H1 (cell line): ENCODE results near the gene VPS54. TPM values are rescaled to one million over a fixed set of nuclear protein-coding genes. Genes with fewer than 3 reads are reported as not detected.

Source experiments
- CTCF ChIA-PET: fragments of 300-600 bp; sonication (Branson Sonifier 250); formaldehyde crosslinking; loops from one replicate; lab custom pipeline; 2021; ENCODE audit not compliant: partially characterized antibody; lab: Charles Lee
- POLR2A ChIA-PET: fragments of 300-600 bp; sonication (Branson Sonifier 250); formaldehyde crosslinking; loops from one replicate; lab custom pipeline; 2021; ENCODE audit warnings: inconsistent platforms; ENCODE audit not compliant: partially characterized antibody; lab: Charles Lee
- DNase-seq, 2 experiments: peaks; one replicate each; pipeline versions ENCODE4 v3.0.0 to v3.0.0-alpha.2; 2010 to 2022; ENCODE audit warnings: low spot score in 2 of 2, low read depth in 1 of 2, mixed read lengths in 1 of 2
- FAIRE-seq: peaks from 2 replicates; lab custom pipeline; 2011; peaks lifted over from hg19 to GRCh38; lab: Jason Lieb, UNC
- H2AFZ ChIP-seq: 2 replicates; pipeline ENCODE4 v1.8.1; 2012; ENCODE audit warnings: low read length, inconsistent platforms
- H2AK5ac ChIP-seq: 2 replicates; pipeline ENCODE4 v1.6.1; 2013; ENCODE audit warnings: low read depth, low read length
- H2BK120ac ChIP-seq: replicated peaks from 2 replicates; pipeline ENCODE3; 2013; ENCODE audit warnings: low read depth, low read length, inconsistent platforms
- H2BK12ac ChIP-seq: 2 replicates; pipeline ENCODE4 v1.6.1; 2013; ENCODE audit warnings: low read depth, low read length
- H2BK15ac ChIP-seq: 2 replicates; pipeline ENCODE4 v1.6.1; 2013; ENCODE audit warnings: low read length
- H2BK20ac ChIP-seq: 2 replicates; pipeline ENCODE4 v1.6.1; 2013; ENCODE audit warnings: low read length
- H2BK5ac ChIP-seq: 2 replicates; pipeline ENCODE4 v1.6.1; 2013; ENCODE audit warnings: low read depth, low read length
- H3K14ac ChIP-seq: 2 replicates; pipeline ENCODE4 v1.6.1; 2013; ENCODE audit warnings: inconsistent platforms; ENCODE audit not compliant: insufficient read length
- H3K18ac ChIP-seq: 2 replicates; pipeline ENCODE4 v1.6.1; 2013; ENCODE audit warnings: low read length; ENCODE audit errors: extremely low read depth
- H3K23ac ChIP-seq: 2 replicates; pipeline ENCODE4 v1.6.1; 2013; ENCODE audit warnings: inconsistent platforms; ENCODE audit not compliant: insufficient read length
- H3K23me2 ChIP-seq: 2 replicates; pipeline ENCODE4 v1.6.1; 2013; ENCODE audit warnings: low read depth, low read length
- H3K27ac ChIP-seq: 2 replicates; pipeline ENCODE4 v1.6.1; 2011; ENCODE audit warnings: low read depth, low read length, inconsistent platforms
- H3K27me3 ChIP-seq, 4 experiments: replicated peaks in 1 of 4; 1 replicate in 1 of 4; 2 replicates in 3 of 4; pipeline versions ENCODE4 v1.6.1 to v1.8.1; 2011 to 2013; ENCODE audit warnings: low read length in 3 of 4, mild to moderate bottlenecking in 3 of 4, inconsistent platforms in 2 of 4, mixed read lengths in 2 of 4, moderate library complexity in 1 of 4; ENCODE audit not compliant: control insufficient read depth in 3 of 4, insufficient read depth in 3 of 4; ENCODE audit errors: extremely low read depth in 1 of 4
- H3K36me3 ChIP-seq, 4 experiments: 2 replicates each; pipeline versions ENCODE4 v1.6.1 to v1.8.1; 2011 to 2013; ENCODE audit warnings: mild to moderate bottlenecking in 4 of 4, low read length in 3 of 4, moderate library complexity in 2 of 4, control low read depth in 1 of 4, inconsistent platforms in 1 of 4; ENCODE audit not compliant: insufficient read depth in 4 of 4, control insufficient read depth in 2 of 4
- H3K4ac ChIP-seq: replicated peaks from 2 replicates; pipeline ENCODE3; 2013; ENCODE audit warnings: low read length, low read depth, mixed read lengths, inconsistent platforms; ENCODE audit not compliant: insufficient read length
- H3K4me1 ChIP-seq, 4 experiments: replicated peaks in 1 of 4; 1 replicate in 1 of 4; 2 replicates in 3 of 4; pipeline versions ENCODE4 v1.6.1 to v1.8.1; 2011 to 2013; ENCODE audit warnings: low read length in 3 of 4, inconsistent platforms in 2 of 4, mixed read lengths in 1 of 4; ENCODE audit not compliant: insufficient read depth in 4 of 4, control insufficient read depth in 3 of 4
- H3K4me2 ChIP-seq, 2 experiments: 2 replicates each; pipeline versions ENCODE4 v1.6.1 to v1.8.1; 2011 to 2013; ENCODE audit warnings: low read depth in 2 of 2, low read length in 2 of 2, control low read depth in 1 of 2, inconsistent platforms in 1 of 2, mild to moderate bottlenecking in 1 of 2; ENCODE audit not compliant: insufficient read depth in 1 of 2
- H3K4me3 ChIP-seq, 4 experiments: fragments of 200-600, 300-600 bp in 1 of 4; sonication (generic), shearing (Covaris generic), sonication (Bioruptor Twin) in 1 of 4; 2 replicates each; pipeline versions ENCODE4 v1.5.1 to v1.8.1; 2011 to 2016; ENCODE audit warnings: low read length in 4 of 4, low read depth in 3 of 4, control low read depth in 2 of 4, inconsistent platforms in 2 of 4, mild to moderate bottlenecking in 2 of 4, mixed read lengths in 1 of 4, moderate library complexity in 1 of 4; ENCODE audit not compliant: insufficient read depth in 2 of 4; ENCODE audit errors: extremely low read depth in 1 of 4
- H3K56ac ChIP-seq: replicated peaks from 2 replicates; pipeline ENCODE3; 2013; ENCODE audit warnings: low read depth, mild to moderate bottlenecking, mixed read lengths, low read length, inconsistent platforms; ENCODE audit not compliant: insufficient read length
- H3K79me1 ChIP-seq: 2 replicates; pipeline ENCODE4 v1.6.1; 2013; ENCODE audit warnings: low read depth, low read length, control low read depth
- H3K79me2 ChIP-seq, 2 experiments: 2 replicates each; pipeline versions ENCODE4 v1.6.1 to v1.8.1; 2012 to 2013; ENCODE audit warnings: low read length in 2 of 2, mild to moderate bottlenecking in 2 of 2, inconsistent platforms in 1 of 2; ENCODE audit not compliant: insufficient read depth in 2 of 2, control insufficient read depth in 1 of 2
- H3K9ac ChIP-seq, 4 experiments: replicated peaks in 1 of 4; 1 replicate in 1 of 4; 2 replicates in 3 of 4; pipeline versions ENCODE4 v1.6.1 to v1.8.1; 2011 to 2013; ENCODE audit warnings: low read depth in 3 of 4, low read length in 3 of 4, control low read depth in 2 of 4, mild to moderate bottlenecking in 2 of 4, moderate library complexity in 2 of 4, inconsistent platforms in 1 of 4; ENCODE audit errors: extremely low read depth in 1 of 4
- H3K9me3 ChIP-seq, 2 experiments: 2 replicates each; pipeline versions ENCODE4 v1.6.1 to v1.8.1; 2012 to 2013; ENCODE audit warnings: mild to moderate bottlenecking in 2 of 2, moderate library complexity in 2 of 2, control low read depth in 1 of 2, inconsistent platforms in 1 of 2, low read depth in 1 of 2, low read length in 1 of 2, mixed read lengths in 1 of 2; ENCODE audit not compliant: insufficient read depth in 2 of 2
- H4K20me1 ChIP-seq, 2 experiments: replicated peaks in 1 of 2; 2 replicates each; pipeline versions ENCODE3 to v1.8.1; 2011 to 2013; ENCODE audit warnings: inconsistent platforms in 2 of 2, low read length in 2 of 2, mild to moderate bottlenecking in 1 of 2; ENCODE audit not compliant: insufficient read depth in 2 of 2, control insufficient read depth in 1 of 2
- H4K5ac ChIP-seq: 2 replicates; pipeline ENCODE4 v1.6.1; 2013; ENCODE audit warnings: low read length, low read depth, mixed read lengths, inconsistent platforms; ENCODE audit not compliant: insufficient read length
- H4K8ac ChIP-seq: 2 replicates; pipeline ENCODE4 v1.8.0; 2013; ENCODE audit warnings: mild to moderate bottlenecking, moderate library complexity, low read length, inconsistent platforms; ENCODE audit not compliant: insufficient read depth; ENCODE audit errors: extremely low read depth
- H4K91ac ChIP-seq: replicated peaks from 2 replicates; pipeline ENCODE3; 2013; ENCODE audit warnings: low read length, mixed read lengths, inconsistent platforms; ENCODE audit not compliant: insufficient read length
- ASH2L ChIP-seq: fragments of 200-600, 300-600 bp; sonication (generic); IDR thresholded peaks from one replicate; pipeline ENCODE4 v1.7.1; 2017; ENCODE audit warnings: low read length
- CBX5 ChIP-seq: fragments of 300-800, 300-1000 bp; sonication (generic); IDR thresholded peaks from 2 replicates; pipeline ENCODE4 v1.7.1; 2016; ENCODE audit warnings: antibody characterized with exemption, low read length, low read depth
- CBX8 ChIP-seq: fragments of 300-800, 300-1000 bp; sonication (generic); IDR thresholded peaks from 2 replicates; pipeline ENCODE4 v1.7.1; 2016; ENCODE audit warnings: low read depth, low read length, borderline replicate concordance
- E2F6 ChIP-seq: IDR thresholded peaks from 2 replicates; pipeline ENCODE4 v1.6.1; 2012; ENCODE audit warnings: inconsistent platforms
- GTF2F1 ChIP-seq: IDR thresholded peaks from 2 replicates; pipeline ENCODE4 v1.6.1; 2012; ENCODE audit warnings: low read depth, low read length, improper control_type of control experiment, borderline replicate concordance
- KDM5A ChIP-seq: fragments of 200-600 bp; IDR thresholded peaks from 2 replicates; pipeline ENCODE4 v1.7.1; 2012; ENCODE audit warnings: mild to moderate bottlenecking, low read length, inconsistent platforms, mixed read lengths
- MAFK ChIP-seq: IDR thresholded peaks from 2 replicates; pipeline ENCODE4 v1.6.1; 2012; ENCODE audit warnings: low read depth, mild to moderate bottlenecking, improper control_type of control experiment, low read length
- MAX ChIP-seq: IDR thresholded peaks from 2 replicates; pipeline ENCODE4 v1.6.1; 2012; ENCODE audit warnings: inconsistent platforms
- NANOG ChIP-seq: IDR thresholded peaks from 2 replicates; pipeline ENCODE4 v1.6.1; 2011; ENCODE audit warnings: low read length, low read depth, mild to moderate bottlenecking, inconsistent platforms; ENCODE audit not compliant: insufficient read depth, poor library complexity, severe bottlenecking
- NRF1 ChIP-seq: IDR thresholded peaks from 2 replicates; pipeline ENCODE4 v1.6.1; 2011; ENCODE audit warnings: mild to moderate bottlenecking, low read depth, low read length, improper control_type of control experiment
- POLR2A ChIP-seq, 2 experiments: IDR thresholded peaks; 1 replicate in 1 of 2; 2 replicates in 1 of 2; pipeline ENCODE4 v1.6.1; 2011; ENCODE audit warnings: low read depth in 2 of 2, low read length in 2 of 2, mild to moderate bottlenecking in 2 of 2; ENCODE audit errors: control extremely low read depth in 1 of 2
- RAD21 ChIP-seq, 2 experiments: IDR thresholded peaks in 1 of 2; conservative IDR thresholded peaks in 1 of 2; 2 replicates each; pipeline ENCODE4 v1.6.1; 2011; ENCODE audit warnings: low read depth in 2 of 2, low read length in 2 of 2, improper control_type of control experiment in 1 of 2, inconsistent platforms in 1 of 2, mild to moderate bottlenecking in 1 of 2, moderate library complexity in 1 of 2
- TCF12 ChIP-seq: IDR thresholded peaks from 2 replicates; pipeline ENCODE4 v1.6.1; 2011; ENCODE audit warnings: low read depth, mild to moderate bottlenecking, low read length
- YY1 ChIP-seq: IDR thresholded peaks from 2 replicates; pipeline ENCODE4 v1.6.1; 2011; ENCODE audit warnings: low read depth, mild to moderate bottlenecking, low read length
- WGBS, 2 experiments: shearing (Covaris generic) in 1 of 2; methylation state at CpG; one replicate each; pipeline versions ENCODE4 v1.1.6 to v1.1.7; 2013 to 2015; ENCODE audit warnings: low lambda C conversion rate in 2 of 2, mixed read lengths in 2 of 2, inconsistent platforms in 1 of 2, low coverage in 1 of 2, missing lambda C conversion rate in 1 of 2; ENCODE audit not compliant: insufficient replicate concordance in 2 of 2, insufficient coverage in 1 of 2, insufficient read length in 1 of 2; ENCODE audit errors: extremely low coverage in 1 of 2, missing lambda C conversion rate in 1 of 2; 5-methylcytosine and 5-hydroxymethylcytosine counted together
- polyA plus RNA-seq, 7 experiments: library from polyadenylated mRNA; depleted of rRNA in 3 of 7; stranded (reverse) in 5 of 7; unstranded in 2 of 7; fragments of >200 nt in 5 of 7; fragments of 200-250 nt in 2 of 7; gene quantifications; 1 replicate in 5 of 7; 2 replicates in 1 of 7; 4 replicates in 1 of 7; pipeline versions ENCODE4 v1.2.1 to v1.2.3, GENCODE V29; 2011 to 2013; ENCODE audit warnings: missing spikeins in 2 of 7, mixed read lengths in 2 of 7
- total RNA-seq: library from RNA; stranded (reverse); fragmentation: NEBNext Ultra II Directional; extraction: Animal tissue kit (Norgen Biotek cat#: 25700); gene quantifications from 2 replicates; pipeline ENCODE4 v1.2.1, GENCODE V29; 2021

The VPS54 gene
- total and polyA plus RNA-seq, 2 of the 8 experiments (the other 6 are each of a cell fraction or from before 2014, with no cell fraction given) = 3.6 to 13.2 TPM

DNA sequence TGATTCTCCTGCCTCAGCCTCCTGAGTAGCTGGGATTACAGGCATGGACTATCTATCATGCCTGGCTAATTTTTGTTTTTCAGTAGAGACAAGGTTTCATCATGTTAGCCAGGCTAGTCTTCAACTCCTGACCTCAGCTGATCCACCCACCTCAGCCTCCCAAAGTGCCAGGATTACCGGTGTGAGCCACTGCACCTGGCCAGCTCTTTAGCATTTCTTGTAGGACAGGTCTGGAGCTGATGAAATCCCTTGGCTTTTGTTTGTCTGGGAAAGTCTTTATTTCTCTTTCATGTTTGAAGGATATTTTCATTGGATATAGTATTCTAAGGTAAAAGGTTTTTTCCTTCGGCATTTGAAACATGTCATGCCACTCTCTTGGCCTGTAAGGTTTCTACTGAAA is 20.2 kb downstream of the VPS54 start:
- Histone ChIP-seq H3K4ac (no peak overlapping the region), H4K20me1 (no peaks in the 10 kb centered on the region), H2AK5ac (no peak overlapping the region), H2BK20ac (no peak overlapping the region), H3K9me3 (peaks cover 6% of the 10 kb centered on the region in 2 experiments; a peak in 2 of 4 replicates), H2BK5ac (no peak overlapping the region), H4K5ac (no peak overlapping the region), H4K8ac (no peak overlapping the region), H2AFZ (no peak overlapping the region), H3K27me3 (no peaks in the 10 kb centered on the region), H3K23ac (no peak overlapping the region), H3K18ac (no peak overlapping the region), H2BK15ac (no peak overlapping the region), H3K79me2 (peaks cover 0 to 9% of the 10 kb centered on the region in 2 experiments; a peak in 1 of 4 replicates), H3K4me1 (0 out of 7 replicates have a peak, but pooled peaks cover 0 to 2% (median 0%) of the 10 kb centered on the region in 4 experiments), H2BK12ac (no peak overlapping the region), H2BK120ac (no peak overlapping the region), H3K14ac (no peak overlapping the region), H3K27ac (no peak overlapping the region), H3K23me2 (no peaks in the 10 kb centered on the region), H3K4me2 (no peak overlapping the region), H4K91ac (no peak overlapping the region), H3K36me3 (no peaks in the 10 kb centered on the region; a peak in 2 of 8 replicates), H3K79me1 (peaks cover 5% of the 10 kb centered on the region; the same call in 1 of the 2 replicates), H3K4me3 (no peak overlapping the region), H3K56ac (no peak overlapping the region), H3K9ac (no peak overlapping the region)
- POLR2A ChIA-PET = no interaction called here
- CTCF ChIA-PET = interaction anchor here (1.7 kb wide), 1 partner anchor 8 kb away, joined by 4 read pairs; no protein-coding TSS in a partner anchor
- FAIRE-seq (no peak), DNase-seq (no peak)
- WGBS, 2 experiments = 100% methylated on average over 2 of the region's 2 CpGs; no CpG with 5 or more reads in 1 of the 2 experiments
- no peak for TF ChIP-seq ASH2L
- TF ChIP-seq NANOG = no peak
- TF ChIP-seq TCF12 = no peak
- no peak for TF ChIP-seq GTF2F1
- TF ChIP-seq E2F6 = no peak
- no peak for TF ChIP-seq POLR2A (IDR thresholded peaks at IDR 0.05; ENCODE audit: control extremely low read depth in 1 of 2, low read depth in 2 of 2, low read length in 2 of 2)
- TF ChIP-seq YY1 = no peak
- TF ChIP-seq KDM5A = no peak
- TF ChIP-seq MAX = no peak
- TF ChIP-seq MAFK = no peak
- TF ChIP-seq CBX8 = no peak
- no peak for TF ChIP-seq CBX5
- TF ChIP-seq RAD21 (IDR thresholded peaks at IDR 0.05 in 1 of 2, conservative IDR thresholded peaks at IDR 0.05 in 1 of 2; ENCODE audit: low read depth in 2 of 2, low read length in 2 of 2) = no peak
- no peak for TF ChIP-seq NRF1
